ENCODE measurements around the gene TFPI.

Gene TFPI

GRCh38 chr2:187581125-187581896 is 27.1 kb upstream of the TFPI start:
- H3K79me2 ChIP-seq (ENCODE audit: control insufficient read depth, low read length), result no peaks in the 10 kb centered on the region
- H4K20me1 ChIP-seq (ENCODE audit: control insufficient read depth, insufficient read depth, low read depth, low read length), result no peaks in the 10 kb centered on the region
- no peaks in the 10 kb centered on the region for H3F3A ChIP-seq (ENCODE audit: control insufficient read depth, insufficient read depth)
- H3K9me3 ChIP-seq (ENCODE audit: control insufficient read depth, insufficient read depth, low read length), result no peaks in the 10 kb centered on the region
- H3K4me1 ChIP-seq (ENCODE audit: control insufficient read depth, low read length), result peaks cover 2% of the 10 kb centered on the region; the same call in 1 of the 2 replicates
- H3K36me3 ChIP-seq (ENCODE audit: control insufficient read depth, low read length), result no peaks in the 10 kb centered on the region
- H3K4me2 ChIP-seq (ENCODE audit: low read length), result no peak overlapping the region
- H3K9me2 ChIP-seq (replicated peaks; ENCODE audit: control insufficient read depth, low read length), result no peaks in the 10 kb centered on the region
- 0 out of 2 replicates have a peak, but pooled peaks cover 3% of the 10 kb centered on the region for H3K27me3 ChIP-seq (ENCODE audit: control insufficient read depth, low read length)
- no peak overlapping the region for H3K4me3 ChIP-seq (ENCODE audit: low read length)
- TF ChIP-seq EZH2phosphoT487 (IDR thresholded peaks at IDR 0.05; ENCODE audit: borderline replicate concordance, low read length), result no peak
- peak; percentile 71 for TF ChIP-seq CTCF (IDR thresholded peaks at IDR 0.05; ENCODE audit: low read depth, low read length, poor library complexity, severe bottlenecking)
- H3K27ac ChIP-seq (ENCODE audit: low read depth, low read length), result no peak overlapping the region

GRCh38 chr2:187580462-187581124 is 26.4 kb upstream of the TFPI start:
- Histone ChIP-seq H3K4me1 (ENCODE audit: control insufficient read depth, low read length) (no peaks in the 10 kb centered on the region), H3K79me2 (ENCODE audit: control insufficient read depth, low read length) (no peaks in the 10 kb centered on the region), H3K27ac (ENCODE audit: low read depth, low read length) (no peak overlapping the region), H3K36me3 (ENCODE audit: control insufficient read depth, low read length) (no peaks in the 10 kb centered on the region), H3K9me2 (replicated peaks; ENCODE audit: control insufficient read depth, low read length) (no peaks in the 10 kb centered on the region), H3K4me2 (ENCODE audit: low read length) (no peak overlapping the region), H4K20me1 (ENCODE audit: control insufficient read depth, insufficient read depth, low read depth, low read length) (no peaks in the 10 kb centered on the region), H3K9me3 (ENCODE audit: control insufficient read depth, insufficient read depth, low read length) (no peaks in the 10 kb centered on the region), H3K4me3 (ENCODE audit: low read length) (no peak overlapping the region), H3F3A (ENCODE audit: control insufficient read depth, insufficient read depth) (no peaks in the 10 kb centered on the region), H3K27me3 (ENCODE audit: control insufficient read depth, low read length) (0 out of 2 replicates have a peak, but pooled peaks cover 3% of the 10 kb centered on the region)
- no peak for TF ChIP-seq EZH2phosphoT487 (IDR thresholded peaks at IDR 0.05; ENCODE audit: borderline replicate concordance, low read length)
- TF ChIP-seq CTCF (IDR thresholded peaks at IDR 0.05; ENCODE audit: low read depth, low read length, poor library complexity, severe bottlenecking), result peak; percentile 21

GRCh38 chr2:187577310-187577709 is 23.1 kb upstream of the TFPI start:
- H3K27me3 ChIP-seq (ENCODE audit: control insufficient read depth, low read length), result no peaks in the 10 kb centered on the region

More at GRCh38 chr2:187577310-187577709, 23.1 kb upstream of the TFPI start:
- no peaks in the 10 kb centered on the region for H3K36me3 ChIP-seq (ENCODE audit: control insufficient read depth, low read length)
- H4K20me1 ChIP-seq (ENCODE audit: control insufficient read depth, insufficient read depth, low read depth, low read length), result no peaks in the 10 kb centered on the region
- H3K4me2 ChIP-seq (ENCODE audit: low read length), result no peak overlapping the region
- no peaks in the 10 kb centered on the region for H3K4me1 ChIP-seq (ENCODE audit: control insufficient read depth, low read length)
- H3K79me2 ChIP-seq (ENCODE audit: control insufficient read depth, low read length), result no peaks in the 10 kb centered on the region
- H3K9me3 ChIP-seq (ENCODE audit: control insufficient read depth, insufficient read depth, low read length), result no peaks in the 10 kb centered on the region
- no peak overlapping the region for H3K27ac ChIP-seq (ENCODE audit: low read depth, low read length)
- TF ChIP-seq CTCF (IDR thresholded peaks at IDR 0.05; ENCODE audit: low read depth, low read length, poor library complexity, severe bottlenecking) (no peak), EZH2phosphoT487 (IDR thresholded peaks at IDR 0.05; ENCODE audit: borderline replicate concordance, low read length) (no peak)
- H3K9me2 ChIP-seq (replicated peaks; ENCODE audit: control insufficient read depth, low read length), result no peaks in the 10 kb centered on the region
- no peak overlapping the region for H3K4me3 ChIP-seq (ENCODE audit: low read length)
- H3F3A ChIP-seq (ENCODE audit: control insufficient read depth, insufficient read depth), result no peaks in the 10 kb centered on the region
